ENCODE measurements around the gene CNPY2.
"Not testable (repeated sequence)": the region's sequence is repeated elsewhere in the genome, so short reads cannot be mapped to it uniquely, and the experiment has no call there.

CNPY2 gene

GRCh38 chr12:56266693-56267442, 48.9 kb downstream of the CNPY2 start, which contains the start of gene COQ10A:
TSS of gene COQ10A (plus strand) at chr12:56266942. CDS start at chr12:56267119, 177 bp downstream.
- H3K9me3 Mint-ChIP-seq, result no peaks in the 10 kb centered on the region
- intact Hi-C loops (cut with micrococcal nuclease), result loop anchor here (1.0 kb wide), 1 partner anchor 33 kb away; the partner anchor contains the start of gene CS
- no peaks in the 10 kb centered on the region for H3K27me3 Mint-ChIP-seq
- peak within 1 kb of the TSS; percentile 91 for H3K4me3 Mint-ChIP-seq
- H3K36me3 Mint-ChIP-seq (ENCODE audit: low read depth), result peaks cover 36% of the 10 kb centered on the region
- peak within 1 kb of the TSS; percentile 86 for H3K27ac Mint-ChIP-seq
- peaks cover 19% of the 10 kb centered on the region for H3K4me1 Mint-ChIP-seq (ENCODE audit: low read depth)

- H3K4me3 Mint-ChIP-seq, result peak overlapping the region; percentile 91
- H3K27ac Mint-ChIP-seq, result peak overlapping the region; percentile 86
- H3K27me3 Mint-ChIP-seq; intact Hi-C loops (cut with micrococcal nuclease); H3K9me3 Mint-ChIP-seq: not testable (repeated sequence)
- peaks cover 19% of the 10 kb centered on the region for H3K4me1 Mint-ChIP-seq (ENCODE audit: low read depth)
- peaks cover 30% of the 10 kb centered on the region for H3K36me3 Mint-ChIP-seq (ENCODE audit: low read depth)
Measured at GRCh38 chr12:56266068-56266692, 49.6 kb downstream of the CNPY2 start.

- Mint-ChIP-seq H3K36me3 (ENCODE audit: low read depth) (peaks cover 16% of the 10 kb centered on the region), H3K4me1 (ENCODE audit: low read depth) (peaks cover 25% of the 10 kb centered on the region)
- H3K27me3 Mint-ChIP-seq; H3K9me3 Mint-ChIP-seq; H3K4me3 Mint-ChIP-seq; H3K27ac Mint-ChIP-seq; intact Hi-C loops (cut with micrococcal nuclease): not testable (repeated sequence)
Measured at GRCh38 chr12:56262955-56263354, 52.8 kb downstream of the CNPY2 start.

GRCh38 chr12:56261503-56262232, 54.1 kb downstream of the CNPY2 start:
- H3K27ac Mint-ChIP-seq, result no peak overlapping the region
- no peak overlapping the region for H3K4me3 Mint-ChIP-seq
- H3K27me3 Mint-ChIP-seq, result no peaks in the 10 kb centered on the region
- intact Hi-C loops (cut with micrococcal nuclease), result no loop called here
- H3K4me1 Mint-ChIP-seq (ENCODE audit: low read depth), result peaks cover 23% of the 10 kb centered on the region
- no peaks in the 10 kb centered on the region for H3K9me3 Mint-ChIP-seq
- peaks cover 12% of the 10 kb centered on the region for H3K36me3 Mint-ChIP-seq (ENCODE audit: low read depth)

- Mint-ChIP-seq H3K27me3 (no peaks in the 10 kb centered on the region), H3K36me3 (ENCODE audit: low read depth) (peaks cover 17% of the 10 kb centered on the region), H3K4me3 (no peak overlapping the region), H3K27ac (no peak overlapping the region), H3K4me1 (ENCODE audit: low read depth) (peaks cover 18% of the 10 kb centered on the region), H3K9me3 (no peaks in the 10 kb centered on the region)
- intact Hi-C loops (cut with micrococcal nuclease), result no loop called here
Measured at GRCh38 chr12:56260921-56261320, 54.9 kb downstream of the CNPY2 start.

- Mint-ChIP-seq H3K36me3 (ENCODE audit: low read depth) (peaks cover 22% of the 10 kb centered on the region), H3K27ac (no peak overlapping the region), H3K9me3 (no peaks in the 10 kb centered on the region), H3K4me1 (ENCODE audit: low read depth) (peaks cover 18% of the 10 kb centered on the region), H3K4me3 (no peak overlapping the region), H3K27me3 (no peaks in the 10 kb centered on the region)
- intact Hi-C loops (cut with micrococcal nuclease), result no loop called here
Measured at GRCh38 chr12:56260380-56260779, 55.4 kb downstream of the CNPY2 start.

Data from dendritic cell treated with granulocyte-macrophage colony-stimulating factor and Interleukin-4, amounts not matched to agents 40 ng/mL and 50 ng/mL, for 4 days (primary cell).